Skeletal muscle satellite cell (primary cell): ENCODE measurements around the gene CASP9.
"Not testable (repeated sequence)": the region's sequence is repeated elsewhere in the genome, so short reads cannot be mapped to it uniquely, and the experiment has no call there.

ENCODE experiments used
- H3K27me3 ChIP-seq: 2 replicates; pipeline ENCODE4 v1.7.0; 2013; ENCODE audit warnings: low read length; ENCODE audit not compliant: control insufficient read depth, insufficient read depth
- H3K36me3 ChIP-seq: 2 replicates; pipeline ENCODE4 v1.7.0; 2013; ENCODE audit warnings: mild to moderate bottlenecking, control low read depth, low read length; ENCODE audit not compliant: insufficient read depth
- H3K4me1 ChIP-seq: 2 replicates; pipeline ENCODE4 v1.7.0; 2013; ENCODE audit warnings: low read length; ENCODE audit not compliant: control insufficient read depth, insufficient read depth
- H3K4me2 ChIP-seq: 2 replicates; pipeline ENCODE4 v1.7.0; 2013; ENCODE audit warnings: mild to moderate bottlenecking, low read length
- H3K4me3 ChIP-seq: 2 replicates; pipeline ENCODE4 v1.7.0; 2013; ENCODE audit warnings: low read length
- H3K9ac ChIP-seq: 2 replicates; pipeline ENCODE4 v1.7.0; 2013; ENCODE audit warnings: mild to moderate bottlenecking, low read depth, low read length, moderate library complexity
- H3K9me3 ChIP-seq: replicated peaks from 2 replicates; pipeline ENCODE4 v1.7.0; 2013; ENCODE audit warnings: mild to moderate bottlenecking, control low read depth, low read length

CASP9 gene

GRCh38 chr1:15463064-15463800 lies 60.8 kb downstream of the CASP9 start:
- not testable (repeated sequence) for H3K4me2 ChIP-seq, H3K9ac ChIP-seq, H3K4me1 ChIP-seq

GRCh38 chr1:15460708-15461095 lies 63.3 kb downstream of the CASP9 start:
- no peaks in the 10 kb centered on the region for H3K4me1 ChIP-seq
- no peaks in the 10 kb centered on the region for H3K9me3 ChIP-seq
- H3K27me3 ChIP-seq, result no peaks in the 10 kb centered on the region
- H3K9ac ChIP-seq, result no peak overlapping the region
- no peaks in the 10 kb centered on the region for H3K36me3 ChIP-seq
- no peak overlapping the region for H3K4me2 ChIP-seq
- H3K4me3 ChIP-seq, result no peak overlapping the region

More at GRCh38 chr1:15463064-15463800, 60.8 kb downstream of the CASP9 start:
- not testable (repeated sequence) for H3K36me3 ChIP-seq, H3K27me3 ChIP-seq, H3K9me3 ChIP-seq, H3K4me3 ChIP-seq

GRCh38 chr1:15459771-15460707 lies 64.0 kb downstream of the CASP9 start:
- H3K9ac ChIP-seq, result no peak overlapping the region
- H3K36me3 ChIP-seq, result no peaks in the 10 kb centered on the region
- no peak overlapping the region for H3K4me2 ChIP-seq
- no peaks in the 10 kb centered on the region for H3K4me1 ChIP-seq
- H3K27me3 ChIP-seq, result no peaks in the 10 kb centered on the region
- H3K9me3 ChIP-seq, result no peaks in the 10 kb centered on the region
- no peak overlapping the region for H3K4me3 ChIP-seq

- H3K4me2 ChIP-seq, H3K4me1 ChIP-seq, H3K27me3 ChIP-seq, H3K4me3 ChIP-seq, H3K36me3 ChIP-seq, H3K9ac ChIP-seq, H3K9me3 ChIP-seq: not testable (repeated sequence)
Observed at GRCh38 chr1:15458388-15458787, 65.6 kb downstream of the CASP9 start.

GRCh38 chr1:15457585-15457984 lies 66.4 kb downstream of the CASP9 start:
- Histone ChIP-seq H3K4me3 (no peak overlapping the region), H3K27me3 (no peaks in the 10 kb centered on the region), H3K36me3 (no peaks in the 10 kb centered on the region), H3K9ac (no peak overlapping the region), H3K9me3 (no peaks in the 10 kb centered on the region), H3K4me1 (peaks cover 9% of the 10 kb centered on the region), H3K4me2 (no peak overlapping the region)

GRCh38 chr1:15456313-15456954 lies 67.6 kb downstream of the CASP9 start, which contains the start of gene CELA2A:
TSS of gene CELA2A (plus strand) at chr1:15456732. CDS start at chr1:15456754, 22 bp downstream.
- no peak within 1 kb of the TSS for H3K4me3 ChIP-seq
- no peaks in the 10 kb centered on the region for H3K9me3 ChIP-seq
- H3K4me2 ChIP-seq, result no peak within 1 kb of the TSS
- H3K9ac ChIP-seq, result no peak within 1 kb of the TSS
- no peaks in the 10 kb centered on the region for H3K27me3 ChIP-seq
- H3K4me1 ChIP-seq, result peaks cover 9% of the 10 kb centered on the region
- H3K36me3 ChIP-seq, result no peaks in the 10 kb centered on the region

- no peak overlapping the region for H3K4me2 ChIP-seq
- no peak overlapping the region for H3K4me3 ChIP-seq
- no peaks in the 10 kb centered on the region for H3K27me3 ChIP-seq
- H3K36me3 ChIP-seq, result no peaks in the 10 kb centered on the region
- no peaks in the 10 kb centered on the region for H3K9me3 ChIP-seq
- no peak overlapping the region for H3K9ac ChIP-seq
- peaks cover 9% of the 10 kb centered on the region for H3K4me1 ChIP-seq
Observed at GRCh38 chr1:15455522-15455921, 68.5 kb downstream of the CASP9 start.

GRCh38 chr1:15454256-15454655 lies 69.8 kb downstream of the CASP9 start:
- Histone ChIP-seq H3K27me3 (no peaks in the 10 kb centered on the region), H3K4me3 (no peak overlapping the region), H3K9me3 (no peaks in the 10 kb centered on the region), H3K4me2 (no peak overlapping the region), H3K4me1 (peaks cover 9% of the 10 kb centered on the region), H3K36me3 (no peaks in the 10 kb centered on the region), H3K9ac (no peak overlapping the region)

GRCh38 chr1:15453734-15454133 lies 70.3 kb downstream of the CASP9 start:
- Histone ChIP-seq H3K4me1 (peaks cover 9% of the 10 kb centered on the region), H3K4me2 (no peak overlapping the region), H3K36me3 (no peaks in the 10 kb centered on the region), H3K27me3 (peaks cover 3% of the 10 kb centered on the region), H3K9me3 (no peaks in the 10 kb centered on the region), H3K4me3 (no peak overlapping the region), H3K9ac (no peak overlapping the region)

GRCh38 chr1:15452866-15453571 lies 71.0 kb downstream of the CASP9 start:
- no peak overlapping the region for H3K4me2 ChIP-seq
- H3K9me3 ChIP-seq, result no peaks in the 10 kb centered on the region
- H3K4me3 ChIP-seq, result no peak overlapping the region
- no peak overlapping the region for H3K9ac ChIP-seq
- peaks cover 3% of the 10 kb centered on the region for H3K27me3 ChIP-seq
- H3K36me3 ChIP-seq, result no peaks in the 10 kb centered on the region
- H3K4me1 ChIP-seq, result peaks cover 9% of the 10 kb centered on the region

- Histone ChIP-seq H3K27me3 (peaks cover 11% of the 10 kb centered on the region), H3K4me1 (peaks cover 9% of the 10 kb centered on the region), H3K9ac (no peak overlapping the region), H3K36me3 (no peaks in the 10 kb centered on the region), H3K4me2 (no peak overlapping the region), H3K9me3 (no peaks in the 10 kb centered on the region), H3K4me3 (no peak overlapping the region)
Observed at GRCh38 chr1:15452216-15452615, 71.8 kb downstream of the CASP9 start.
